ENCODE data around the gene NUDT3.
"Not testable (repeated sequence)": the region's sequence is repeated elsewhere in the genome, so short reads cannot be mapped to it uniquely, and the experiment has no call there.

NUDT3 gene

GRCh38 chr6:34247481-34248197, 144.8 kb downstream of the NUDT3 start:
- DNase-seq = no peak

GRCh38 chr6:34246563-34247391, 145.7 kb downstream of the NUDT3 start:
- DNase-seq = no peak

- DNase-seq = no peak
Measured at GRCh38 chr6:34246249-34246562, 146.3 kb downstream of the NUDT3 start.

- DNase-seq = not testable (repeated sequence)
Measured at GRCh38 chr6:34245761-34246140, 146.7 kb downstream of the NUDT3 start.

- DNase-seq = not testable (repeated sequence)
Measured at GRCh38 chr6:34245032-34245760, 147.3 kb downstream of the NUDT3 start.

GRCh38 chr6:34243901-34244884, 148.3 kb downstream of the NUDT3 start:
- DNase-seq = no peak

GRCh38 chr6:34243131-34243771, 149.2 kb downstream of the NUDT3 start:
- DNase-seq = no peak

GRCh38 chr6:34242252-34243130, 150.0 kb downstream of the NUDT3 start:
- DNase-seq = no peak

GRCh38 chr6:34241351-34242215, 150.9 kb downstream of the NUDT3 start:
- no peak for DNase-seq

- no peak for DNase-seq
Measured at GRCh38 chr6:34240329-34241248, 151.9 kb downstream of the NUDT3 start.

GRCh38 chr6:34239893-34240292, 152.6 kb downstream of the NUDT3 start:
- DNase-seq = no peak

GRCh38 chr6:34239500-34239825, 153.0 kb downstream of the NUDT3 start:
- DNase-seq = no peak

- DNase-seq = no peak
Measured at GRCh38 chr6:34238585-34239499, 153.6 kb downstream of the NUDT3 start.

GRCh38 chr6:34237722-34238584, 154.5 kb downstream of the NUDT3 start:
- no peak for DNase-seq

- peak; percentile 15 for DNase-seq
Measured at GRCh38 chr6:34237316-34237721, 155.2 kb downstream of the NUDT3 start.

- DNase-seq = peak; percentile 85
Measured at GRCh38 chr6:34236443-34237315, 155.8 kb downstream of the NUDT3 start, which contains the start of gene HMGA1. Gene HMGA1 (plus strand): TSS chr6:34236873. CDS start chr6:34240781, 3,908 bp downstream.

Data from NCI-H774 (cell line).